Panc1 (cell line): Measurements from ENCODE around the gene TLE3. TPM values are rescaled to one million over a fixed set of nuclear protein-coding genes. Genes with fewer than 3 reads are reported as not detected.
"Not testable (repeated sequence)": the region's sequence is repeated elsewhere in the genome, so short reads cannot be mapped to it uniquely, and the experiment has no call there.

ENCODE experiments used
- ATAC-seq: fragments of 200-7000 bp; cut with Tn5 transposase; 2 replicates; pipeline ENCODE4 v1.9.1; 2020; ENCODE audit warnings: mild to moderate bottlenecking, moderate library complexity
- BruUV-seq: library from RNA; stranded (reverse); fragments of 400-500 nt; replicated peaks from 2 replicates; lab custom pipeline; 2021; lab: Mats Ljungman, UMichigan
- CTCF ChIA-PET: fragments of 300-600 bp; sonication (Branson Sonifier 250); formaldehyde crosslinking; loops from one replicate; lab custom pipeline; 2022; ENCODE audit warnings: antibody characterized with exemption; lab: Charles Lee
- POLR2A ChIA-PET: fragments of 300-600 bp; sonication (Branson Sonifier 250); formaldehyde crosslinking; loops from one replicate; lab custom pipeline; 2022; ENCODE audit warnings: antibody characterized with exemption; lab: Charles Lee
- DNase-seq: peaks from one replicate; pipeline ENCODE4 v3.0.0-alpha.2; 2010; ENCODE audit warnings: low read depth, low spot score
- H3K27ac ChIP-seq: 2 replicates; pipeline ENCODE4 v1.5.1; 2011; ENCODE audit warnings: mild to moderate bottlenecking, low read length, inconsistent platforms
- H3K27me3 ChIP-seq: fragments of 200-500 bp; sonication (Bioruptor generic); 2 replicates; pipeline ENCODE4 v1.6.0; 2014; ENCODE audit warnings: low read length, inconsistent platforms; ENCODE audit not compliant: control insufficient read depth, insufficient read depth
- H3K36me3 ChIP-seq: fragments of 200-500 bp; sonication (Bioruptor generic); 2 replicates; pipeline ENCODE4 v1.5.1; 2014; ENCODE audit warnings: inconsistent platforms, mild to moderate bottlenecking, low read length, moderate library complexity; ENCODE audit not compliant: control insufficient read depth, insufficient read depth
- H3K4me1 ChIP-seq: 2 replicates; pipeline ENCODE4 v1.5.1; 2011; ENCODE audit warnings: inconsistent platforms, mild to moderate bottlenecking, low read length, moderate library complexity; ENCODE audit not compliant: control insufficient read depth, insufficient read depth
- H3K4me3 ChIP-seq, 2 experiments: 2 replicates each; pipeline ENCODE4 v1.5.1; 2011 to 2012; ENCODE audit warnings: low read depth in 2 of 2, low read length in 2 of 2, mild to moderate bottlenecking in 2 of 2, inconsistent platforms in 1 of 2, moderate library complexity in 1 of 2
- H3K9me3 ChIP-seq: fragments of 200-500 bp; sonication (Bioruptor generic); 2 replicates; pipeline ENCODE4 v1.5.1; 2014; ENCODE audit warnings: low read depth, mild to moderate bottlenecking, inconsistent platforms, low read length, moderate library complexity; ENCODE audit not compliant: control insufficient read depth, insufficient read depth
- POLR2AphosphoS5 ChIP-seq: IDR thresholded peaks from 2 replicates; pipeline ENCODE4 v1.6.1; 2012; ENCODE audit warnings: mild to moderate bottlenecking, low read depth, low read length, moderate library complexity
- REST ChIP-seq, 2 experiments: IDR thresholded peaks; 2 replicates each; pipeline ENCODE4 v1.6.1; 2011 to 2012; ENCODE audit warnings: low read depth in 2 of 2, control low read depth in 1 of 2, low read length in 1 of 2, mild to moderate bottlenecking in 1 of 2, moderate library complexity in 1 of 2; ENCODE audit not compliant: insufficient read depth in 1 of 2
- SIN3A ChIP-seq: IDR thresholded peaks from 2 replicates; pipeline ENCODE4 v1.6.1; 2012; ENCODE audit warnings: low read depth, mild to moderate bottlenecking, low read length, moderate library complexity, borderline replicate concordance; ENCODE audit not compliant: insufficient read depth
- TCF7L2 ChIP-seq: IDR thresholded peaks from 2 replicates; pipeline ENCODE4 v1.6.1; 2011; ENCODE audit warnings: mild to moderate bottlenecking, low read depth, low read length, inconsistent platforms
- in situ Hi-C: cut with HindIII; loops from 2 replicates; pipeline ENCODE4 v1.10.0; 2016; ENCODE audit warnings: low sequenced_read_pairs, low pct_unique_long_range_greater_than_20kb
- intact Hi-C: fragments of 100-400 bp; cut with micrococcal nuclease; formaldehyde crosslinking; loops from one replicate; pipeline ENCODE4 v1.10.0; 2022; ENCODE audit not compliant: unreplicated experiment
- total RNA-seq: library from RNA; stranded (reverse); gene quantifications from one replicate; pipeline ENCODE4 v1.2.1, GENCODE V29; 2021; ENCODE audit not compliant: unreplicated experiment
- TF ChIP-seq, protein P1 (sequence below): fragments of 450-650 bp; IDR thresholded peaks from 2 replicates; pipeline ENCODE4 v1.5.1; 2017; ENCODE audit warnings: mild to moderate bottlenecking

TLE3 gene
- total RNA-seq, 1 experiment from 2014 or later = 132 TPM

- H3K36me3 ChIP-seq = no peaks in the 10 kb centered on the region
- BruUV-seq = no TSS peak
- TF ChIP-seq TCF7L2 (no peak), SIN3A (no peak), POLR2AphosphoS5 (no peak)
- TF ChIP-seq, protein P1, sequence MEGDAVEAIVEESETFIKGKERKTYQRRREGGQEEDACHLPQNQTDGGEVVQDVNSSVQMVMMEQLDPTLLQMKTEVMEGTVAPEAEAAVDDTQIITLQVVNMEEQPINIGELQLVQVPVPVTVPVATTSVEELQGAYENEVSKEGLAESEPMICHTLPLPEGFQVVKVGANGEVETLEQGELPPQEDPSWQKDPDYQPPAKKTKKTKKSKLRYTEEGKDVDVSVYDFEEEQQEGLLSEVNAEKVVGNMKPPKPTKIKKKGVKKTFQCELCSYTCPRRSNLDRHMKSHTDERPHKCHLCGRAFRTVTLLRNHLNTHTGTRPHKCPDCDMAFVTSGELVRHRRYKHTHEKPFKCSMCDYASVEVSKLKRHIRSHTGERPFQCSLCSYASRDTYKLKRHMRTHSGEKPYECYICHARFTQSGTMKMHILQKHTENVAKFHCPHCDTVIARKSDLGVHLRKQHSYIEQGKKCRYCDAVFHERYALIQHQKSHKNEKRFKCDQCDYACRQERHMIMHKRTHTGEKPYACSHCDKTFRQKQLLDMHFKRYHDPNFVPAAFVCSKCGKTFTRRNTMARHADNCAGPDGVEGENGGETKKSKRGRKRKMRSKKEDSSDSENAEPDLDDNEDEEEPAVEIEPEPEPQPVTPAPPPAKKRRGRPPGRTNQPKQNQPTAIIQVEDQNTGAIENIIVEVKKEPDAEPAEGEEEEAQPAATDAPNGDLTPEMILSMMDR = no peak
- H3K27ac ChIP-seq = no peak overlapping the region
- intact Hi-C loops = no loop called here
- ChIA-PET CTCF (no interaction called here), POLR2A (no interaction called here)
- H3K4me1 ChIP-seq = peaks cover 7% of the 10 kb centered on the region
- in situ Hi-C loops = no loop called here
- DNase-seq = no peak
- no peak for ATAC-seq
- no peaks in the 10 kb centered on the region for H3K9me3 ChIP-seq
- H3K27me3 ChIP-seq = no peaks in the 10 kb centered on the region
- H3K4me3 ChIP-seq = no peak overlapping the region
Measured at GRCh38 chr15:70137967-70138366, 40.2 kb upstream of the TLE3 start.

DNA sequence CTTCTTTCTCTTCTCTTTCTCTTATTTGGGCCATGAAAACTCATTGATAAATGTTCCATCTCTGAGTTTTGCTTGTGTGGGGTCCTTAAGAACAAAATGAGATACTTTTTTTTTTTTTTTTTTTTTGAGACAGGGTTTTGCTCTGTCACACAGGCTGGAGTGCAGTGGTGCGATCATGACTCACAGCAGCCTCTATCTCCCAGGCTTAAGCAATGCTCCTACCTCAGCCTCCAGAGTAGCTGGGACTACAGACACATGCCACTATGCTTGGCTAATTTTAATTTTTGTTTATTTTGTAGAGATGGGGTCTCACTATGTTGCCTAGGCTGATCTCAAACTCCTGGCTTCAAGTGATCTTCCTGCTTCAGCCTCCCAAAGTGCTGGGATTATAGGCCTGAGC is 39.3 kb upstream of the TLE3 start:
- CTCF ChIA-PET, in situ Hi-C loops, ATAC-seq, H3K27ac ChIP-seq, DNase-seq, H3K27me3 ChIP-seq, H3K9me3 ChIP-seq, intact Hi-C loops, BruUV-seq, H3K4me1 ChIP-seq, H3K36me3 ChIP-seq, H3K4me3 ChIP-seq: not testable (repeated sequence)
- POLR2A ChIA-PET = interaction anchor here (0.7 kb wide), 1 partner anchor 143 kb away, joined by 4 read pairs; no protein-coding TSS in a partner anchor

DNA sequence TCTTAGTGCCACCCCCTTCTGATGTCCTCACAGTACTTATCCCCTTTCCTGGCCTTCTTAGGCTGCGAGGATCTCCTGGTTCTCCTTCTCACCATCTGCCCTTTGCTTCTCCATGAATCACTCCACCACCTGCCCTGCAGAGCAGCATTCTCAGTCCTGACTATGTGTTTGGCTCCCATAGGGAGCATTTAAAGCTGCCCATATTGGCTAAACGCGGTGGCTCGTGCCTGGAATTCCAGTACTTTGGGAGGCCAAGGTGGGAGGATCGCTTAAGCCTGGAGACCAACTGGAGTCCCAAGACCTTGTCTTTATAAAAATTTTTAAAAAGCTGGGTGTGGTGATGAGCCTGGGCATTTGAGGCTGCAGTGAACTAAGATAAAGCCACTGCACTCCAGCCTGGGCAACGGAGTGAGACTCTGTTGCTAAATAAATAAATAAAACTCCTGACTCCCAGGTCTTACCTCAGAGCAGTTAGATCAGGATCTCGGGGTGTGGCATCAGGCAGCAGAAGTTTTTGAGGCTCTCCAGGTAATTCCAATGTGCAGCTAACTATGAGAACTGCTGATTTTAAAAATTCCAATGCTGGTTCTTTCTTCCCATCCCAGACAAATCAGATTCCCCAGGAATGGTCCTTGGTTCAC is 36.2 kb upstream of the TLE3 start:
- no peak overlapping the region for H3K27ac ChIP-seq
- ATAC-seq (no peak), DNase-seq (no peak)
- no peaks in the 10 kb centered on the region for H3K4me1 ChIP-seq
- TF ChIP-seq REST (IDR thresholded peaks at IDR 0.05; ENCODE audit: insufficient read depth in 1 of 2, low read depth in 2 of 2, low read length in 1 of 2) (no peak), SIN3A (no peak), POLR2AphosphoS5 (no peak), TCF7L2 (no peak)
- TF ChIP-seq, protein P1 = no peak
- H3K27me3 ChIP-seq = no peaks in the 10 kb centered on the region
- ChIA-PET CTCF (no interaction called here), POLR2A (interaction anchor here (0.5 kb wide), 1 partner anchor 578 kb away, joined by 5 read pairs; no protein-coding TSS in a partner anchor)
- H3K9me3 ChIP-seq = no peaks in the 10 kb centered on the region
- in situ Hi-C loops = no loop called here
- H3K4me3 ChIP-seq = no peak overlapping the region
- intact Hi-C loops = no loop called here
- no TSS peak for BruUV-seq
- H3K36me3 ChIP-seq = no peaks in the 10 kb centered on the region
